ENCODE data around the gene INSYN1.

GRCh38 chr15:73723191-73723590, 30.0 kb downstream of the INSYN1 start:
- TF ChIP-seq POLR2A (IDR thresholded peaks at IDR 0.05; ENCODE audit: low read depth, low read length) (no peak), POLR2AphosphoS5 (IDR thresholded peaks at IDR 0.05; ENCODE audit: low read depth, low read length) (no peak), TAF1 (IDR thresholded peaks at IDR 0.05; ENCODE audit: borderline replicate concordance, low read depth, low read length) (no peak)
